H1 (cell line): ENCODE data around the gene CDKL5. TPM values are rescaled to one million over a fixed set of nuclear protein-coding genes. Genes with fewer than 3 reads are reported as not detected.

Experiments
- CEBPB ChIP-seq: IDR thresholded peaks from 2 replicates; pipeline ENCODE4 v1.6.1; 2012; ENCODE audit warnings: low read depth, low read length
- CTBP2 ChIP-seq: IDR thresholded peaks from 2 replicates; pipeline ENCODE4 v1.7.0; 2011; ENCODE audit warnings: borderline replicate concordance, mild to moderate bottlenecking, moderate library complexity, mixed read lengths, low read length; ENCODE audit not compliant: insufficient read depth, insufficient read length
- CTCF ChIP-seq, 3 experiments: IDR thresholded peaks; 1 replicate in 2 of 3; 2 replicates in 1 of 3; pipeline versions ENCODE4 v1.5.1 to v1.6.1; 2011; ENCODE audit warnings: low read length in 3 of 3, mild to moderate bottlenecking in 3 of 3, inconsistent platforms in 2 of 3, low read depth in 1 of 3, moderate library complexity in 1 of 3; ENCODE audit not compliant: insufficient read depth in 1 of 3; ENCODE audit errors: control extremely low read depth in 1 of 3
- GTF2F1 ChIP-seq: IDR thresholded peaks from 2 replicates; pipeline ENCODE4 v1.6.1; 2012; ENCODE audit warnings: low read depth, low read length, improper control_type of control experiment, borderline replicate concordance
- JUND ChIP-seq: IDR thresholded peaks from 2 replicates; pipeline ENCODE4 v1.6.1; 2011; ENCODE audit warnings: mild to moderate bottlenecking, improper control_type of control experiment, low read length
- SIN3A ChIP-seq, 2 experiments: IDR thresholded peaks in 1 of 2; conservative IDR thresholded peaks in 1 of 2; 2 replicates each; pipeline ENCODE4 v1.6.1; 2011 to 2012; ENCODE audit warnings: low read length in 2 of 2, improper control_type of control experiment in 1 of 2, low read depth in 1 of 2, mild to moderate bottlenecking in 1 of 2
- SIX5 ChIP-seq: IDR thresholded peaks from 2 replicates; pipeline ENCODE4 v1.6.1; 2011; ENCODE audit warnings: mild to moderate bottlenecking, low read depth, low read length
- ZNF274 ChIP-seq: IDR thresholded peaks from 2 replicates; pipeline ENCODE4 v1.7.0; 2012; ENCODE audit warnings: low read length, borderline replicate concordance; ENCODE audit errors: extremely low read depth
- polyA plus RNA-seq, 7 experiments: library from polyadenylated mRNA; depleted of rRNA in 3 of 7; stranded (reverse) in 5 of 7; unstranded in 2 of 7; fragments of >200 nt in 5 of 7; fragments of 200-250 nt in 2 of 7; gene quantifications; 1 replicate in 5 of 7; 2 replicates in 1 of 7; 4 replicates in 1 of 7; pipeline versions ENCODE4 v1.2.1 to v1.2.3, GENCODE V29; 2011 to 2013; ENCODE audit warnings: missing spikeins in 2 of 7, mixed read lengths in 2 of 7
- total RNA-seq: library from RNA; stranded (reverse); fragmentation: NEBNext Ultra II Directional; extraction: Animal tissue kit (Norgen Biotek cat#: 25700); gene quantifications from 2 replicates; pipeline ENCODE4 v1.2.1, GENCODE V29; 2021
- TF ChIP-seq, protein P1 (sequence below): fragments of 300-600 bp; sonication (generic); IDR thresholded peaks from 2 replicates; pipeline ENCODE4 v1.7.1; 2012; ENCODE audit warnings: low read length, moderate library complexity, mild to moderate bottlenecking, inconsistent platforms; ENCODE audit not compliant: insufficient replicate concordance

CDKL5 gene
- total and polyA plus RNA-seq, 2 of the 8 experiments (the other 6 are each of a cell fraction or from before 2014, with no cell fraction given), result 5.5 to 15.6 TPM

- TF ChIP-seq, protein P1, sequence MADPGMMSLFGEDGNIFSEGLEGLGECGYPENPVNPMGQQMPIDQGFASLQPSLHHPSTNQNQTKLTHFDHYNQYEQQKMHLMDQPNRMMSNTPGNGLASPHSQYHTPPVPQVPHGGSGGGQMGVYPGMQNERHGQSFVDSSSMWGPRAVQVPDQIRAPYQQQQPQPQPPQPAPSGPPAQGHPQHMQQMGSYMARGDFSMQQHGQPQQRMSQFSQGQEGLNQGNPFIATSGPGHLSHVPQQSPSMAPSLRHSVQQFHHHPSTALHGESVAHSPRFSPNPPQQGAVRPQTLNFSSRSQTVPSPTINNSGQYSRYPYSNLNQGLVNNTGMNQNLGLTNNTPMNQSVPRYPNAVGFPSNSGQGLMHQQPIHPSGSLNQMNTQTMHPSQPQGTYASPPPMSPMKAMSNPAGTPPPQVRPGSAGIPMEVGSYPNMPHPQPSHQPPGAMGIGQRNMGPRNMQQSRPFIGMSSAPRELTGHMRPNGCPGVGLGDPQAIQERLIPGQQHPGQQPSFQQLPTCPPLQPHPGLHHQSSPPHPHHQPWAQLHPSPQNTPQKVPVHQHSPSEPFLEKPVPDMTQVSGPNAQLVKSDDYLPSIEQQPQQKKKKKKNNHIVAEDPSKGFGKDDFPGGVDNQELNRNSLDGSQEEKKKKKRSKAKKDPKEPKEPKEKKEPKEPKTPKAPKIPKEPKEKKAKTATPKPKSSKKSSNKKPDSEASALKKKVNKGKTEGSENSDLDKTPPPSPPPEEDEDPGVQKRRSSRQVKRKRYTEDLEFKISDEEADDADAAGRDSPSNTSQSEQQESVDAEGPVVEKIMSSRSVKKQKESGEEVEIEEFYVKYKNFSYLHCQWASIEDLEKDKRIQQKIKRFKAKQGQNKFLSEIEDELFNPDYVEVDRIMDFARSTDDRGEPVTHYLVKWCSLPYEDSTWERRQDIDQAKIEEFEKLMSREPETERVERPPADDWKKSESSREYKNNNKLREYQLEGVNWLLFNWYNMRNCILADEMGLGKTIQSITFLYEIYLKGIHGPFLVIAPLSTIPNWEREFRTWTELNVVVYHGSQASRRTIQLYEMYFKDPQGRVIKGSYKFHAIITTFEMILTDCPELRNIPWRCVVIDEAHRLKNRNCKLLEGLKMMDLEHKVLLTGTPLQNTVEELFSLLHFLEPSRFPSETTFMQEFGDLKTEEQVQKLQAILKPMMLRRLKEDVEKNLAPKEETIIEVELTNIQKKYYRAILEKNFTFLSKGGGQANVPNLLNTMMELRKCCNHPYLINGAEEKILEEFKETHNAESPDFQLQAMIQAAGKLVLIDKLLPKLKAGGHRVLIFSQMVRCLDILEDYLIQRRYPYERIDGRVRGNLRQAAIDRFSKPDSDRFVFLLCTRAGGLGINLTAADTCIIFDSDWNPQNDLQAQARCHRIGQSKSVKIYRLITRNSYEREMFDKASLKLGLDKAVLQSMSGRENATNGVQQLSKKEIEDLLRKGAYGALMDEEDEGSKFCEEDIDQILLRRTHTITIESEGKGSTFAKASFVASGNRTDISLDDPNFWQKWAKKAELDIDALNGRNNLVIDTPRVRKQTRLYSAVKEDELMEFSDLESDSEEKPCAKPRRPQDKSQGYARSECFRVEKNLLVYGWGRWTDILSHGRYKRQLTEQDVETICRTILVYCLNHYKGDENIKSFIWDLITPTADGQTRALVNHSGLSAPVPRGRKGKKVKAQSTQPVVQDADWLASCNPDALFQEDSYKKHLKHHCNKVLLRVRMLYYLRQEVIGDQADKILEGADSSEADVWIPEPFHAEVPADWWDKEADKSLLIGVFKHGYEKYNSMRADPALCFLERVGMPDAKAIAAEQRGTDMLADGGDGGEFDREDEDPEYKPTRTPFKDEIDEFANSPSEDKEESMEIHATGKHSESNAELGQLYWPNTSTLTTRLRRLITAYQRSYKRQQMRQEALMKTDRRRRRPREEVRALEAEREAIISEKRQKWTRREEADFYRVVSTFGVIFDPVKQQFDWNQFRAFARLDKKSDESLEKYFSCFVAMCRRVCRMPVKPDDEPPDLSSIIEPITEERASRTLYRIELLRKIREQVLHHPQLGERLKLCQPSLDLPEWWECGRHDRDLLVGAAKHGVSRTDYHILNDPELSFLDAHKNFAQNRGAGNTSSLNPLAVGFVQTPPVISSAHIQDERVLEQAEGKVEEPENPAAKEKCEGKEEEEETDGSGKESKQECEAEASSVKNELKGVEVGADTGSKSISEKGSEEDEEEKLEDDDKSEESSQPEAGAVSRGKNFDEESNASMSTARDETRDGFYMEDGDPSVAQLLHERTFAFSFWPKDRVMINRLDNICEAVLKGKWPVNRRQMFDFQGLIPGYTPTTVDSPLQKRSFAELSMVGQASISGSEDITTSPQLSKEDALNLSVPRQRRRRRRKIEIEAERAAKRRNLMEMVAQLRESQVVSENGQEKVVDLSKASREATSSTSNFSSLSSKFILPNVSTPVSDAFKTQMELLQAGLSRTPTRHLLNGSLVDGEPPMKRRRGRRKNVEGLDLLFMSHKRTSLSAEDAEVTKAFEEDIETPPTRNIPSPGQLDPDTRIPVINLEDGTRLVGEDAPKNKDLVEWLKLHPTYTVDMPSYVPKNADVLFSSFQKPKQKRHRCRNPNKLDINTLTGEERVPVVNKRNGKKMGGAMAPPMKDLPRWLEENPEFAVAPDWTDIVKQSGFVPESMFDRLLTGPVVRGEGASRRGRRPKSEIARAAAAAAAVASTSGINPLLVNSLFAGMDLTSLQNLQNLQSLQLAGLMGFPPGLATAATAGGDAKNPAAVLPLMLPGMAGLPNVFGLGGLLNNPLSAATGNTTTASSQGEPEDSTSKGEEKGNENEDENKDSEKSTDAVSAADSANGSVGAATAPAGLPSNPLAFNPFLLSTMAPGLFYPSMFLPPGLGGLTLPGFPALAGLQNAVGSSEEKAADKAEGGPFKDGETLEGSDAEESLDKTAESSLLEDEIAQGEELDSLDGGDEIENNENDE, result no peak
- TF ChIP-seq JUND, result no peak
- no peak for TF ChIP-seq CTCF (IDR thresholded peaks at IDR 0.05; ENCODE audit: control extremely low read depth in 1 of 3, insufficient read depth in 1 of 3, low read depth in 1 of 3, low read length in 3 of 3)
- TF ChIP-seq SIN3A (conservative IDR thresholded peaks at IDR 0.05 in 1 of 2, IDR thresholded peaks at IDR 0.05 in 1 of 2; ENCODE audit: low read depth in 1 of 2, low read length in 2 of 2), result no peak
- TF ChIP-seq SIX5, result no peak
- no peak for TF ChIP-seq GTF2F1
- no peak for TF ChIP-seq ZNF274
- no peak for TF ChIP-seq CEBPB
- no peak for TF ChIP-seq CTBP2
These were observed 116.7 kb downstream of the CDKL5 start (continued) for GRCh38 chrX:18542131-18542530.
